Fibroblast of lung (primary cell): ENCODE data around the gene LEKR1.

Source experiments
- CTCF ChIP-seq, 2 donors: IDR thresholded peaks in 1 of 2; conservative IDR thresholded peaks in 1 of 2; 1 replicate in 1 of 2; 2 replicates in 1 of 2; pipeline ENCODE4 v1.5.1; 2011 to 2012; ENCODE audit warnings: low read length in 2 of 2, control low read depth in 1 of 2, inconsistent platforms in 1 of 2, low read depth in 1 of 2, mild to moderate bottlenecking in 1 of 2
- EZH2 ChIP-seq: IDR thresholded peaks from 2 replicates; pipeline ENCODE4 v1.5.1; 2012; ENCODE audit warnings: low read length, control low read depth, mild to moderate bottlenecking; ENCODE audit errors: missing control alignments

- TF ChIP-seq CTCF (conservative IDR thresholded peaks at IDR 0.05 in 1 of 2, IDR thresholded peaks at IDR 0.05 in 1 of 2; ENCODE audit: low read depth in 1 of 2, low read length in 2 of 2) (no peak), EZH2 (no peak)
Measured at GRCh38 chr3:157070678-157070999, 244.5 kb downstream of the LEKR1 start.
